IMR-90 (cell line): Measurements from ENCODE around the gene SYCP1. TPM values are rescaled to one million over a fixed set of nuclear protein-coding genes. Genes with fewer than 3 reads are reported as not detected.
"Not testable (repeated sequence)": the region's sequence is repeated elsewhere in the genome, so short reads cannot be mapped to it uniquely, and the experiment has no call there.

Source experiments
- ATAC-seq: fragments of 200-7000 bp; cut with Tn5 transposase; 2 replicates; pipeline ENCODE4 v1.9.1; 2020; ENCODE audit warnings: low read depth, mild to moderate bottlenecking, moderate library complexity
- BruUV-seq: library from RNA; stranded (reverse); fragments of 400-500 nt; replicated peaks from 2 replicates; lab custom pipeline; 2021; lab: Mats Ljungman, UMichigan
- CTCF ChIA-PET: fragments of 300-600 bp; formaldehyde crosslinking; extraction: SDS; loops from one replicate; lab custom pipeline; 2021; ENCODE audit warnings: antibody characterized with exemption; lab: Yijun Ruan, JAX
- POLR2A ChIA-PET: fragments of 300-600 bp; sonication (Branson Sonifier 250); formaldehyde crosslinking; loops from one replicate; lab custom pipeline; 2022; ENCODE audit warnings: antibody characterized with exemption; ENCODE audit not compliant: unreplicated experiment; lab: Charles Lee
- DNase-seq: peaks from one replicate; pipeline ENCODE4 v3.0.0; 2013
- H2AFZ ChIP-seq: replicated peaks from 2 replicates; pipeline ENCODE3; 2013; ENCODE audit warnings: low read length, mild to moderate bottlenecking; ENCODE audit not compliant: poor library complexity
- H2AK5ac ChIP-seq: 2 replicates; pipeline ENCODE4 v1.6.1; 2013; ENCODE audit warnings: low read depth, low read length, inconsistent platforms
- H2AK9ac ChIP-seq: replicated peaks from 2 replicates; pipeline ENCODE3; 2013; ENCODE audit warnings: mild to moderate bottlenecking, low read depth, low read length, moderate library complexity; ENCODE audit not compliant: poor library complexity
- H2BK120ac ChIP-seq: 2 replicates; pipeline ENCODE4 v1.6.1; 2013; ENCODE audit warnings: low read depth, low read length, inconsistent platforms
- H2BK15ac ChIP-seq: 3 replicates; pipeline ENCODE4 v1.6.1; 2013; ENCODE audit warnings: low read depth, low read length, inconsistent platforms
- H2BK20ac ChIP-seq: 2 replicates; pipeline ENCODE4 v1.6.1; 2013; ENCODE audit warnings: low read depth, mild to moderate bottlenecking, inconsistent platforms, low read length, moderate library complexity
- H2BK5ac ChIP-seq: 2 replicates; pipeline ENCODE4 v1.6.1; 2013; ENCODE audit warnings: mild to moderate bottlenecking, low read depth, low read length, inconsistent platforms; ENCODE audit not compliant: poor library complexity, severe bottlenecking
- H3K14ac ChIP-seq: replicated peaks from 2 replicates; pipeline ENCODE4 v1.6.1; 2013; ENCODE audit warnings: low read depth, low read length, inconsistent platforms
- H3K18ac ChIP-seq: 2 replicates; pipeline ENCODE4 v1.6.1; 2013; ENCODE audit warnings: low read depth, low read length, control low read depth
- H3K23ac ChIP-seq: 2 replicates; pipeline ENCODE4 v1.6.1; 2013; ENCODE audit warnings: low read depth, low read length, inconsistent platforms
- H3K27ac ChIP-seq: 2 replicates; pipeline ENCODE4 v1.5.1; 2013; ENCODE audit warnings: mild to moderate bottlenecking, control low read depth, low read length; ENCODE audit not compliant: insufficient read depth
- H3K27me3 ChIP-seq: 2 replicates; pipeline ENCODE4 v1.6.1; 2013; ENCODE audit warnings: low read length; ENCODE audit not compliant: control insufficient read depth, insufficient read depth
- H3K36me3 ChIP-seq: 2 replicates; pipeline ENCODE4 v1.6.1; 2013; ENCODE audit warnings: low read length, mixed read lengths; ENCODE audit not compliant: control insufficient read depth, insufficient read depth
- H3K4ac ChIP-seq: 2 replicates; pipeline ENCODE4 v1.6.1; 2013; ENCODE audit warnings: low read depth, low read length, inconsistent platforms
- H3K4me1 ChIP-seq: 2 replicates; pipeline ENCODE4 v1.6.1; 2013; ENCODE audit warnings: low read length, mixed read lengths; ENCODE audit not compliant: control insufficient read depth, insufficient read depth
- H3K4me2 ChIP-seq: 2 replicates; pipeline ENCODE4 v1.6.1; 2013; ENCODE audit warnings: low read depth, mild to moderate bottlenecking, control low read depth, low read length, moderate library complexity
- H3K4me3 ChIP-seq: 2 replicates; pipeline ENCODE4 v1.5.1; 2013; ENCODE audit warnings: low read depth, mild to moderate bottlenecking, control low read depth, low read length, moderate library complexity; ENCODE audit not compliant: insufficient read depth
- H3K56ac ChIP-seq: 2 replicates; pipeline ENCODE4 v1.6.1; 2013; ENCODE audit warnings: low read length, inconsistent platforms; ENCODE audit not compliant: insufficient read depth; ENCODE audit errors: extremely low read depth
- H3K79me1 ChIP-seq, 2 experiments: 2 replicates each; pipeline ENCODE4 v1.6.1; 2013; ENCODE audit warnings: low read length in 2 of 2, inconsistent platforms in 1 of 2, low read depth in 1 of 2
- H3K9ac ChIP-seq: 2 replicates; pipeline ENCODE4 v1.6.1; 2013; ENCODE audit warnings: low read depth, low read length, control low read depth
- H3K9me1 ChIP-seq: 2 replicates; pipeline ENCODE4 v1.6.1; 2013; ENCODE audit warnings: low read length, inconsistent platforms; ENCODE audit not compliant: insufficient read depth
- H3K9me3 ChIP-seq: 2 replicates; pipeline ENCODE4 v1.6.1; 2013; ENCODE audit warnings: low read length; ENCODE audit not compliant: control insufficient read depth, insufficient read depth
- H4K20me1 ChIP-seq: 2 replicates; pipeline ENCODE4 v1.6.1; 2013; ENCODE audit warnings: low read length, inconsistent platforms; ENCODE audit not compliant: insufficient read depth
- H4K5ac ChIP-seq: 2 replicates; pipeline ENCODE4 v1.6.1; 2013; ENCODE audit warnings: mild to moderate bottlenecking, low read depth, low read length, control low read depth
- H4K8ac ChIP-seq, 2 experiments: 2 replicates each; pipeline ENCODE4 v1.6.1; 2013; ENCODE audit warnings: low read depth in 2 of 2, low read length in 2 of 2, control low read depth in 1 of 2, inconsistent platforms in 1 of 2
- H4K91ac ChIP-seq: 2 replicates; pipeline ENCODE4 v1.6.1; 2013; ENCODE audit warnings: low read depth, low read length, inconsistent platforms; ENCODE audit not compliant: insufficient read depth
- CEBPB ChIP-seq: IDR thresholded peaks from 2 replicates; pipeline ENCODE4 v1.6.1; 2012; ENCODE audit warnings: low read depth, low read length, improper control_type of control experiment
- RCOR1 ChIP-seq: IDR thresholded peaks from 2 replicates; pipeline ENCODE4 v1.6.1; 2012; ENCODE audit warnings: mild to moderate bottlenecking, low read length, improper control_type of control experiment; ENCODE audit not compliant: insufficient replicate concordance
- WGBS, 2 experiments: methylation state at CpG; one replicate each; pipeline versions ENCODE4 v1.1.5 to v1.1.7; 2013; ENCODE audit warnings: missing lambda C conversion rate in 2 of 2; ENCODE audit not compliant: insufficient read length in 1 of 2; ENCODE audit errors: extremely low coverage in 2 of 2; 5-methylcytosine and 5-hydroxymethylcytosine counted together
- dilution Hi-C: fragments of 300-500 bp; cut with HindIII; formaldehyde crosslinking; loops from one replicate; pipeline ENCODE4 v1.14.3; 2018; ENCODE audit warnings: low sequenced_read_pairs; ENCODE audit not compliant: unreplicated experiment
- in situ Hi-C: fragments of 300-500 bp; cut with MboI; formaldehyde crosslinking; loops from 3 replicates; pipeline ENCODE4 v1.14.3; 2019; ENCODE audit warnings: low sequenced_read_pairs, inconsistent platforms, mixed read lengths
- intact Hi-C: fragments of 100-400 bp; cut with micrococcal nuclease; formaldehyde crosslinking; loops from 2 replicates; pipeline ENCODE4 v1.10.0; 2022
- polyA plus RNA-seq, 3 experiments: library from polyadenylated mRNA; depleted of rRNA; stranded (reverse); fragments of >200 nt; gene quantifications; 2 replicates each; pipeline ENCODE4 v1.2.3, GENCODE V29; 2012; ENCODE audit warnings: low replicate concordance in 1 of 3
- total RNA-seq: library from RNA; depleted of rRNA; stranded (reverse); fragments of >200 nt; gene quantifications from 2 replicates; pipeline ENCODE4 v1.2.3, GENCODE V29; 2012

SYCP1 gene
- total and polyA plus RNA-seq, 2 of the 4 experiments (the other 2 are of a cell fraction): not detected

- WGBS, 2 experiments: no CpG with 5 or more reads among the region's 2 CpGs
- POLR2A ChIA-PET: no interaction called here
- no TSS peak for BruUV-seq
Measured at GRCh38 chr1:115013792-115014191, 159.1 kb downstream of the SYCP1 start.

GRCh38 chr1:115019549-115019948 lies 164.9 kb downstream of the SYCP1 start:
- H3K36me3 ChIP-seq, H3K4ac ChIP-seq, H3K56ac ChIP-seq, H3K4me3 ChIP-seq, H2AK9ac ChIP-seq, ATAC-seq, H4K8ac ChIP-seq, H3K14ac ChIP-seq, H2BK5ac ChIP-seq, CTCF ChIA-PET, H3K4me1 ChIP-seq, H4K91ac ChIP-seq, POLR2A ChIA-PET, dilution Hi-C loops, H3K4me2 ChIP-seq, H2BK15ac ChIP-seq, H4K5ac ChIP-seq, intact Hi-C loops, H4K20me1 ChIP-seq, H2AFZ ChIP-seq, H3K9me1 ChIP-seq, H2AK5ac ChIP-seq, H3K18ac ChIP-seq, H3K9ac ChIP-seq, H3K79me1 ChIP-seq, H3K27me3 ChIP-seq, H2BK20ac ChIP-seq, H3K27ac ChIP-seq, BruUV-seq, H3K23ac ChIP-seq, DNase-seq, H2BK120ac ChIP-seq, H3K9me3 ChIP-seq, in situ Hi-C loops: not testable (repeated sequence)
- 0% methylated on average over 1 of the region's 9 CpGs; no CpG with 5 or more reads in 1 of the 2 experiments for WGBS, 2 experiments

More at GRCh38 chr1:115013792-115014191, 159.1 kb downstream of the SYCP1 start:
- Histone ChIP-seq H3K56ac (no peak overlapping the region), H2BK120ac (no peak overlapping the region), H3K4ac (no peak overlapping the region), H3K27ac (no peak overlapping the region), H3K79me1 (no peaks in the 10 kb centered on the region), H4K20me1 (no peaks in the 10 kb centered on the region), H2BK15ac (no peak overlapping the region), H3K4me1 (no peaks in the 10 kb centered on the region), H3K4me2 (no peak overlapping the region), H2AK9ac (no peak overlapping the region), H3K4me3 (no peak overlapping the region), H2BK5ac (no peak overlapping the region), H3K9me1 (no peaks in the 10 kb centered on the region), H3K27me3 (no peaks in the 10 kb centered on the region), H3K9ac (no peak overlapping the region), H2AFZ (no peak overlapping the region), H3K18ac (no peak overlapping the region), H3K9me3 (no peaks in the 10 kb centered on the region), H4K8ac (no peak overlapping the region), H3K14ac (no peak overlapping the region), H4K91ac (no peak overlapping the region), H3K36me3 (no peaks in the 10 kb centered on the region), H3K23ac (no peak overlapping the region), H2BK20ac (no peak overlapping the region), H4K5ac (no peak overlapping the region), H2AK5ac (no peak overlapping the region)
- TF ChIP-seq CEBPB (peak; percentile 12; the same call in 1 of the 2 replicates), RCOR1 (no peak)
- DNase-seq: no peak
- dilution Hi-C loops: no loop called here
- in situ Hi-C loops: no loop called here
- CTCF ChIA-PET: no interaction called here
- intact Hi-C loops: no loop called here
- no peak for ATAC-seq
